Measurements from ENCODE around the gene HAUS7. TPM values are rescaled to one million over a fixed set of nuclear protein-coding genes. Genes with fewer than 3 reads are reported as not detected.

HAUS7 gene
- total RNA-seq, 1 experiment from 2014 or later = 29.3 TPM

- intact Hi-C loops (cut with micrococcal nuclease; ENCODE audit: unreplicated experiment) = no loop called here
- Histone ChIP-seq H3F3A (ENCODE audit: insufficient read depth, low read depth) (0 out of 2 replicates have a peak, but pooled peaks cover 3% of the 10 kb centered on the region), H3K36me3 (ENCODE audit: low read depth) (no peaks in the 10 kb centered on the region), H3K4me1 (replicated peaks; ENCODE audit: insufficient read depth) (no peaks in the 10 kb centered on the region), H3K27me3 (ENCODE audit: insufficient read depth, low read depth) (peaks cover 33% of the 10 kb centered on the region; the same call in 1 of the 2 replicates), H3K27ac (no peak overlapping the region), H3K4me3 (no peak overlapping the region), H3K9me3 (ENCODE audit: insufficient read depth, low read depth) (no peaks in the 10 kb centered on the region), H3K9me2 (ENCODE audit: insufficient read depth) (no peaks in the 10 kb centered on the region), H3K4me2 (no peak overlapping the region), H2AFZ (no peak overlapping the region), H4K20me1 (ENCODE audit: insufficient read depth) (no peaks in the 10 kb centered on the region), H3K79me2 (ENCODE audit: low read depth) (no peaks in the 10 kb centered on the region)
- no peak for TF ChIP-seq EZH2 (IDR thresholded peaks at IDR 0.05; ENCODE audit: low read depth)
- TF ChIP-seq, protein P1, sequence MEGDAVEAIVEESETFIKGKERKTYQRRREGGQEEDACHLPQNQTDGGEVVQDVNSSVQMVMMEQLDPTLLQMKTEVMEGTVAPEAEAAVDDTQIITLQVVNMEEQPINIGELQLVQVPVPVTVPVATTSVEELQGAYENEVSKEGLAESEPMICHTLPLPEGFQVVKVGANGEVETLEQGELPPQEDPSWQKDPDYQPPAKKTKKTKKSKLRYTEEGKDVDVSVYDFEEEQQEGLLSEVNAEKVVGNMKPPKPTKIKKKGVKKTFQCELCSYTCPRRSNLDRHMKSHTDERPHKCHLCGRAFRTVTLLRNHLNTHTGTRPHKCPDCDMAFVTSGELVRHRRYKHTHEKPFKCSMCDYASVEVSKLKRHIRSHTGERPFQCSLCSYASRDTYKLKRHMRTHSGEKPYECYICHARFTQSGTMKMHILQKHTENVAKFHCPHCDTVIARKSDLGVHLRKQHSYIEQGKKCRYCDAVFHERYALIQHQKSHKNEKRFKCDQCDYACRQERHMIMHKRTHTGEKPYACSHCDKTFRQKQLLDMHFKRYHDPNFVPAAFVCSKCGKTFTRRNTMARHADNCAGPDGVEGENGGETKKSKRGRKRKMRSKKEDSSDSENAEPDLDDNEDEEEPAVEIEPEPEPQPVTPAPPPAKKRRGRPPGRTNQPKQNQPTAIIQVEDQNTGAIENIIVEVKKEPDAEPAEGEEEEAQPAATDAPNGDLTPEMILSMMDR (conservative IDR thresholded peaks at IDR 0.05) = no peak
- CTCF ChIA-PET = no interaction called here
- no TSS peak for BruUV-seq (replicated peaks)
- no peak for DNase-seq
- POLR2A ChIA-PET (ENCODE audit: unreplicated experiment) = no interaction called here
Measured at GRCh38 chrX:153501530-153501929, 31.2 kb upstream of the HAUS7 start.

GRCh38 chrX:153500676-153501280 lies 30.4 kb upstream of the HAUS7 start:
- Histone ChIP-seq H2AFZ (no peak overlapping the region), H3K79me2 (ENCODE audit: low read depth) (no peaks in the 10 kb centered on the region), H3K27me3 (ENCODE audit: insufficient read depth, low read depth) (peaks cover 33% of the 10 kb centered on the region), H3F3A (ENCODE audit: insufficient read depth, low read depth) (0 out of 2 replicates have a peak, but pooled peaks cover 3% of the 10 kb centered on the region), H3K9me2 (ENCODE audit: insufficient read depth) (no peaks in the 10 kb centered on the region), H3K4me1 (replicated peaks; ENCODE audit: insufficient read depth) (no peaks in the 10 kb centered on the region), H3K9me3 (ENCODE audit: insufficient read depth, low read depth) (no peaks in the 10 kb centered on the region), H3K27ac (no peak overlapping the region), H3K36me3 (ENCODE audit: low read depth) (no peaks in the 10 kb centered on the region), H3K4me2 (no peak overlapping the region), H4K20me1 (ENCODE audit: insufficient read depth) (no peaks in the 10 kb centered on the region), H3K4me3 (no peak overlapping the region)
- intact Hi-C loops (cut with micrococcal nuclease; ENCODE audit: unreplicated experiment) = no loop called here
- TF ChIP-seq EZH2 (IDR thresholded peaks at IDR 0.05; ENCODE audit: low read depth) = no peak
- TF ChIP-seq, protein P1 (conservative IDR thresholded peaks at IDR 0.05) = no peak
- ChIA-PET CTCF (no interaction called here), POLR2A (ENCODE audit: unreplicated experiment) (no interaction called here)
- DNase-seq = no peak
- BruUV-seq (replicated peaks) = no TSS peak

GRCh38 chrX:153499876-153500275 lies 29.5 kb upstream of the HAUS7 start:
- Histone ChIP-seq H3K9me2 (ENCODE audit: insufficient read depth) (no peaks in the 10 kb centered on the region), H3K79me2 (ENCODE audit: low read depth) (no peaks in the 10 kb centered on the region), H3K9me3 (ENCODE audit: insufficient read depth, low read depth) (no peaks in the 10 kb centered on the region), H3F3A (ENCODE audit: insufficient read depth, low read depth) (0 out of 2 replicates have a peak, but pooled peaks cover 3% of the 10 kb centered on the region), H2AFZ (no peak overlapping the region), H3K4me1 (replicated peaks; ENCODE audit: insufficient read depth) (no peaks in the 10 kb centered on the region), H3K27me3 (ENCODE audit: insufficient read depth, low read depth) (peaks cover 42% of the 10 kb centered on the region), H3K4me3 (no peak overlapping the region), H3K27ac (no peak overlapping the region), H4K20me1 (ENCODE audit: insufficient read depth) (no peaks in the 10 kb centered on the region), H3K4me2 (no peak overlapping the region), H3K36me3 (ENCODE audit: low read depth) (no peaks in the 10 kb centered on the region)
- no peak for DNase-seq
- POLR2A ChIA-PET (ENCODE audit: unreplicated experiment) = no interaction called here
- intact Hi-C loops (cut with micrococcal nuclease; ENCODE audit: unreplicated experiment) = no loop called here
- TF ChIP-seq, protein P1 (conservative IDR thresholded peaks at IDR 0.05) = no peak
- TF ChIP-seq EZH2 (IDR thresholded peaks at IDR 0.05; ENCODE audit: low read depth) = no peak
- CTCF ChIA-PET = interaction anchor here (0.6 kb wide), 1 partner anchor 158 kb away, joined by 4 read pairs; no protein-coding TSS in a partner anchor
- no TSS peak for BruUV-seq (replicated peaks)
